ENCODE data around the gene TIGD1.

Gene TIGD1

DNA sequence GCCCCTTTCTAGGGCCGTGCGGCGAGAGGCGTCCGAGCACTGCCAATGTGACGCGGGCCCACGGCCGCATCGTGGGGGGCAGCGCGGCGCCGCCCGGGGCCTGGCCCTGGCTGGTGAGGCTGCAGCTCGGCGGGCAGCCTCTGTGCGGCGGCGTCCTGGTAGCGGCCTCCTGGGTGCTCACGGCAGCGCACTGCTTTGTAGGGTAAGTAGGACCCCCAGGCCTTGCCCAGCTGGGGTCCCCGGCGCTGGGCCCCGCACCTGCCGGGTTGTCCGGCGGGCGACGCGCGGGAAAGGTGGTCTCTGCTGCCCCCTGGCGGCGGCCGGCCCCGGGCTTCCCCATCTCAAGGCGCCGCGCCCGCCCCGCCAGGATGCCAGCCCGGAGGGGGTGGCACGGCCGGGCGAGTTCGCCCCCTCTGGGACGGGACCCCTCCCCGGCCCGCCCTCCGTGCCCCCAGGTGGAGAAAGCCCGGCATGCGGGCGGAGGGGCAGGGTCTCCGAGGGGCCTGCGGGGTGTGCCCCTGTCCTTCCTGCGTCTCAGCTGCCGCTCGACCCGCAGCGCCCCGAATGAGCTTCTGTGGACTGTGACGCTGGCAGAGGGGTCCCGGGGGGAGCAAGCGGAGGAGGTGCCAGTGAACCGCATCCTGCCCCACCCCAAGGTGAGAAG lies 28.3 kb downstream of the TIGD1 start:
- no peak for DNase-seq

DNA sequence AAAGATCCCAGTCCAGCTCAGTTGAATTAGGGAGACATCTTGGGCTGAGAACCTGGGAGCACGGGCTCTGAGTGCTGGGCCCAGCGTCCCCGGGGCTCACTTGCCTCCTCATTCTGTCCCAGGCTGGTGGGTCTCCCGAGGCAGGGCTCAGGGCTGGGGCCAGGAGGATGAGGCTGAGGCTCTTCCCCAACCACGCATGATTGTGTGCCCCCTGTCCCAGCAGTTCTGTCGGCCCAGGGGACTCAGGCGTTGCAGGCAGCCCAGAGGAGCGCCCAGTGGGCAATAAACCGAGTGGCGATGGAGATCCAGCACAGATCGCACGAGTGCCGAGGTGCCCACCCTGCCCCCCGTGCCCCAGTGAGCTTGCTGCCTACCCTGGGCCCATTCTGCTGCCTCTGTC lies 29.3 kb downstream of the TIGD1 start:
- no peak for DNase-seq

DNA sequence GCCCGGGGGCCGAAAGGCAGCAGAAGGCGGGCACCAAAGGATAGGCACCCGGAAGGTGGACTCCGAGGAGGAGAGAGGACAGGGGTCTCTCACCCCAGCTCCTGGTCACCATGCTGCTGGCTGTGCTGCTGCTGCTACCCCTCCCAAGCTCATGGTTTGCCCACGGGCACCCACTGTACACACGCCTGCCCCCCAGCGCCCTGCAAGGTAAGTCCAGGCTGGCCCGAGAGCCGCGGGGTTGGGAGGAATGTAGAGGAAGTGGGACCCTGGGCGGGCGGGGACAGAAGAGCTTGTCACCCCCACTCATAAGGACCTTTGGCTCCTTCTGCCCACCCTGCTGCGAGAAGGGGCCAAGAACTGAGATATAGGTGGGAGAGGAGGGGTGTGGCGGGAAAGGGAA lies 29.9 kb downstream of the TIGD1 start:
- no peak for DNase-seq

DNA sequence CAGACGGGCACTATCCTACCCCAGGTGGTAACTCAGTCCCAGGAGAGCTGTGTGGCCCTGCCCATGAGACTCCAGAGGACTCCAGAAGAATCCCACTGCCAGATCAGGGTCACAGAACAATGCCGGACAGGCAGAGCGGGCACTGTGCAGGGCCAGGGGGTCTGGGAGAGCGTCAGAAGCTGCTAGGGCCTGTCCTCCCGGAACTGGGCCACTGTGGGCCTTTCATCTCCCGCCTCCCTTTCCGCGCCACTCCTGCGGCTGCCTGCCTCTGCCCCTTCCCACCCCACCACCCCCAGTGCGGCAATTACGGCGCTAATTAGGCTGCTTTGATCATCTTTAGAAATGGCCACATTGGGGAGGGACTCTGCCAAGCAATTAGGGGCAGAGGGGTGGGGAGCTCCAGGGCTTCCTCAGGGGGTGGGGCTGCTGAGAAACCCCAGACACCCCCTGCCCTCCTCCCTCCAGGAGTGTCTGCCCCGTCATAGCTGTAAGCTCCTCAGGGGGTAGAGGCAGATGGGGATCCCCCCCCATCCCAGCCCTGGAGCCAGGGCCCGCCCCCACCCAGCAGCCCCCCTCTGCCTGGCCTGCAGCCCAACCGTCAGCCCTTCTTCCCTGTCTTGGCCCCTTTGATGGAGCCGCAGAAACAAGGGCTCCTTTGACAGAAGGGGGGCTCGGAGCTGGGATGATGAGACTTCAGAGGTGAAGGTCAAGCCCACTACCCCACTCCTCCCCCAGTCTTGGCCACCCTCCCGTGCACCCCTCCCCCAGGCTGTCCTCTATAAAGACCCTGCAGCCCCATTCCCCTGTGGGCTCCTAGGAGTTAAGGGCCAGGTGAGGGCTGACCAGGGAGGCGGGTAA lies 30.5 kb downstream of the TIGD1 start, which contains the start of gene PRSS56:
TSS of gene PRSS56 (plus strand) at position 808 of the 858 bp plus-strand sequence. CDS start 211 bp downstream, outside the sequence.
- DNase-seq = no peak

DNA sequence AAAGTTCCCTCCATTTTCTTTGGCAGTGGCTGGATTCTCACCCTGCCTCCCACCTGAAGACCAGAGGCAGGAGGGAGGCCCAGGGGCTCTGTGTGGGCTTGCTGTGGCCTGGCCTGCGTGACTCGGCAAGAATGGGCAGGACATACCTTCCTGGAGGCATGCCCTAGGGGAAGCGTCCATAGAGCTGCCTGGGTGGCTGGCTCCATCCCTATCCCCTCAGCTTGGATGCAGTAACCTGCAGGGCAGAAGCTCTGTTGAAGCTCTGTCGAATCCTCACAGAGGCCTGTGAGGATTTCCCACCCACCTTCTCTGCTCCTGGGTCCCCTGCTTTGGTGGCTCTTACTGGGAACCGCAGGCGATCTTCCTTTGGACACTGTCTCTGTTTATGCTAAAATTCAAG lies 31.5 kb downstream of the TIGD1 start:
- no peak for DNase-seq

DNA sequence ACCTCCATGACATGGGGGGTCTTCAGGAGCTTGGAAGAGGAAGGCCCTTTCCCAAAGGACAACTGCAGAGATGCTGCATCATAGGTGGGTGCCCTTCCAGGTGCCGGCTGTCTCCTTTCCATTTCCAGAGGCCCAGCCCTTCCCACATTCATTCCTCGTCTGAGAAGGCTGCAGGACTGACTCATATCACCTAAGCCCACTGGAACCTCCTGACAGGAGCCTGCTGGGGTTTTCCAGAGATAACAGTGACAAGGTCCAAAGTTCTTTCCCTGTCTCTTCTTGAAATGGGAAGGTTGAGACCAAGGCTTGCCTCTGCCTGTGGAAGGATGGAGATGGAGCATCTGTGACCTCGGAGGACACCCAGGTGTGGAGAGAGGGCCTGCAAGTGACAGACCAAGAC lies 33.8 kb downstream of the TIGD1 start:
- no peak for DNase-seq

DNA sequence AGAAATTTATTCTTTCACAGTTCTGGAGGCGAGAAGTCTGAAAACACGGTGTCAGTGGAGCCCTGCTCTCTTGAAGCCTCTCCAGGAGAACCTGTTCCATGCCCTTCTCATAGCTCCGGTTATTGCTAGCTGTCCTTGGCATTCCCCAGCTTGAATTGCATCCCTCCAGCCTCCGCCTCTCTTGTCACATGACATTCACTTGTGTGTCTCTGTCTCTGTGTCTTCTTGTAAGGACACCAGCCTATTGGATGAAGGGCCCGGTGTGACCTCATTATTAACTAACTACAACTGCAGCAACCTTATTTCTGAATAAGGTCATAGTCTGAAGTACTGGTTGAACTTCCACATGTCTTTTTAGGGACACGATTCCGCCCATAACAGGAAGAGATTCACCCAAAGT lies 34.7 kb downstream of the TIGD1 start:
- no peak for DNase-seq

DNA sequence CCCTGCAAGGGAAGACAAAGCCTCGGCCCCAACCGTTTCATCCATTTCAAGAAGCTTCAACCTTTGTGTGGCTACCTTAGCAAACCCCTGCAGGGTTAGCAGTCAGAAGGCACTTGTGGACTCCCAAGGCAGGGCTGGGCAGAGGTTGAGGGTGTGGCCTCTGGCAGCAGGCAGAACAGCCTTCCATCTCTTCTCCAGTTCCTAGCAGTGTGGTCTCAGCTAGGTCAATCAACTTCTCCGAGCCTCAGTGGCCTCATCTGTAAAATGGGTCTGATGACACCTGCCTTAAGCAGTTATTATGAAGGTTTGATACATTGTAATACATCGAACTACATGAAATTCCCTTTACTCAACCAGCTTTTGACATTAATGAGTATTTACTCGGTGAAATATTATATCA lies 37.0 kb downstream of the TIGD1 start:
- no peak for DNase-seq

DNA sequence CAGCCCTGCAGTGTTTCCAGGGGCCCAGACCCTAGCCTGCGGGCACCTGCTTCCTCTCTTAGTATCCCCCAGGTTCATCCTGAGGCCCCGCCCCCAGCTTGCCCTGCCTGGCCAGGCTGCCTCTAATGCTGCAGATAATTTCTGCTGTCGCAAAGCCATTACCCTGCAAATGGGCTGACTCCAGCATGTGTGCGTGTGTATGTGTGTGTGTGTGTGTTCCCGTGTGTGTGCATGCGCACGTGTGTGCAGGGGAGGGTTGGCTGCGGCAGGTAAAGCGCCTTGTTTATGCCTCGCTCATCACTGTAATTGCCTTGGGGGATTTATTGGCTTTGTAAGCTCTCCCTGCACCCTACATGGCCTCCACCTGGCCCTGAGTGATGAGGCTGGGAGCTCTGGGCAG lies 37.8 kb downstream of the TIGD1 start:
- no peak for DNase-seq

DNA sequence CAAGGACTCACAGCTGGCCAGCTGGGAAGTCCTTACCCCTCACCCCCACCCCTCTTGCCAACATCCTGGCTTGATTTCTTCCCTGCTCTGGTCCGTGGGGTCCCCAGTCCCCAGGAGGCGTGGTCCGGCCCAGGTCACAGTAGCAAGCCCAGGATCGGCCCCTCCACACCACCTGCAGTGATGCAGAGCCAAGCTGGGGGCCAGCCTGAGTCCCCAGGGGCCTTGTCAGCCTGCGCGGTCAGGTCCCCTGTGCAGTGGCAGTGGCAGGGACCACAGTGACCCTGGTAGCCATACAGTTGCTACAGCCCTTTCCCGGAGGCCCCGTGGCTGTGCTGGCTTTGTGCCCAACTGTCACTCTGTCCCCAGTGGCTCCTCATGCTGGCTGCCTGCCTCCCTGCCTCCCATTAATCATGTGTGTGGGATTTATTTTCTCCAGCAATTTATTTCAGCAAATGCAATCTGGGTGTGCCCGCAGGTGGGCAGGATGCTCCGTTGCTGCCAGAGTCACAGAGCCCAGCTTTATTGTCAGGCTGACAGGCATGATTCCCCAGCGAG lies 38.9 kb downstream of the TIGD1 start:
- DNase-seq = no peak

DNA sequence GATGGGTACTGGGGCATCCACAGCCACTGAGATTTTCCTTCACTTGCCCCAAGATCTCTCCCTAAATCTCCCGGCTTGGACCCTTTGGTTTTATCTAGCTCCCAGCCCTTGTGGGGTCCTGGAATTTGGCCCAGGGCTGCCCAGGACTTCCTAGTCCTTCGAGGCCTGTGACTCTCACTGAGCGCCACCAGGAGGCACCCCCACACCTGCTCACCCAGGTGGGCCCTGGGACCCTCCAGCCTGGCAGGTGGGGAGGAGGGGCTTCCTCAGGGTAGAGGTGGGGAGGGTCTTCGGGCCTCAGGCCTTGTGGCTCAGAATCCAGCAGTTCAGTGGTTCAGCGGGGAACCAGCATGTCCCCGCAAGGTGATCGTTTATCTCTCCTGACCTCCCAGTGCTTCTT lies 42.1 kb downstream of the TIGD1 start:
- no peak for DNase-seq

DNA sequence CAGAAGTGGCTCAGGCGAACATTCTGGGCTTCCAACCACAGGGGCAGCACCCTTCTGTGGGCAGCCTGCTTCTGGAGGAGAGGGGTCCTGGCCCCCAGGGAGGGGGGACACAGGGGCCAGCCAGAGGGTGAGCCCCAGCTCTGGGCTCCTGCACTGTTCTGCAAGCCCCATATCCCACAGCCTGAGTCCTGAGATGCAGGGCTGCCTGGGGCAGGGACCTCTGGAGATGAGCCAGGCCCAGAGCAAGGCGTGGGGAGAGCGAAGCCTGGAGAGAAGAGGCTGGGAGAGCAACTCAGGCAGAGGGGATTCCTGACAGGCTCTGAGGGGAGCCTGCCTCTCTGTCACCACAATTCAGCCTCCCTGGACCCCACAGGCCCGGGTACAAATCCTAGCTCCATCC lies 43.6 kb downstream of the TIGD1 start:
- DNase-seq = no peak

DNA sequence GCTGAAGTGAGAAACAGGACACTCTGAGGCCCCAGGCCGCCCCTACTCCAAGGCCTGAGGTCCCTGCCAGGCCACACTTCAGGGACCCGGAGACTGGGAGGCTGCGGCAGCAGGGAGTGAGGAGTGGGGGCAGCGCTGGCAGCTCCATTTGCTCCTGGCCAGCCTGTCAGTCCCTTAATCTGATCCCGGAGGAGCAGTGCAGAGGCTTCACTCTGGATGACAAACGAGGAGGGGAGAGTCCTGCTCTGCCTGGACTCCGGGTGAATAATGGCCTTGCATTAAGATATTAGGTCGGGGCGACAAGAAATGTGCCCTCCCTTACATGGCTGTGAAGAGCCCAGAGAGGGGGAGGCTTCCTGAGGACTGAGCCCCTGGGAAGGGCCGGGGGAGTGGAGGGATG lies 44.5 kb downstream of the TIGD1 start:
- no peak for DNase-seq

DNA sequence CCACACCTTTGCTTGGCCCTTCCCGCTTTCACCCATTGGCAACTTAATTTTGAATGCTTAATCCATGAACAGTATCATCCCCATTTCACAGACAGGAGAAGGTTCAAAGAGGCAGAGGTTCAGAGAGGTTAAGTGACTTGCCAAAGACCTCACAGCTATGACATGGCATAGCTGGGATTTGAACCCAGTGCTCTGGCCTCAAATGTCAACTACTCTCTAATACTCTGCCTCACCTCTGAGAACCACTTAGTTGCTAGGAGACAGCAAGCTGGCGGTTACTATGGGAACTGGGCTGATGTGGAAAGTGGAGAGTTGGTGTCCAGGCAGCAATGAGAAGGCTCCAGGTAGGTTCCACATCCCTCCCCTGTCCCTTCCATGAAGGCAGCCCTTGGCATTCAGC lies 45.9 kb downstream of the TIGD1 start:
- DNase-seq = no peak

DNA sequence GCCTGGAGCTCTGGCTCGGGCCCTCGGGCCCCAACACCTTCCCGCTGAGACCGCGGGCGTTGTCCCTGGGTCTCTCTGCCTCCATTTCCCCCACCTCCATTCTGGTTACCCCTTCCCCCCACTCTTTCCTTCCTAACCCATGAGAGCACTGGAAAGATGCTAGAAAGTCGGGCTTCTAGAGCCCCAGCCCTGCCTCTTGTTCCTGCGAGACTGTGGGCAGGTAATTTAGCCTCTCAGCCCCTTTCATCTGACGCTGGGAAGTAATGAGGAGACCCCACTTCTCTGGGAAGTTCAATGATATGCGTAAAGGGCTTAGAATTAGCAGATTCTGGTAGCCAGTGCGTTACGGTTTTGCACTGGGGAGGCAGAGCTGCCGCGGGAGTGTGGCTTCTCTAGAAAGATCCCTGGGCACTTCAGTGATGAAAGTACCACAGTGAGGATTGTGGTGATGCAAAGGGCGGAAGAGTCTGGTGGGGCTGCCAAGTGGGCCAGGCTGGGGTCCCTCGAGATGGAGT lies 46.5 kb downstream of the TIGD1 start:
- no peak for DNase-seq

DNA sequence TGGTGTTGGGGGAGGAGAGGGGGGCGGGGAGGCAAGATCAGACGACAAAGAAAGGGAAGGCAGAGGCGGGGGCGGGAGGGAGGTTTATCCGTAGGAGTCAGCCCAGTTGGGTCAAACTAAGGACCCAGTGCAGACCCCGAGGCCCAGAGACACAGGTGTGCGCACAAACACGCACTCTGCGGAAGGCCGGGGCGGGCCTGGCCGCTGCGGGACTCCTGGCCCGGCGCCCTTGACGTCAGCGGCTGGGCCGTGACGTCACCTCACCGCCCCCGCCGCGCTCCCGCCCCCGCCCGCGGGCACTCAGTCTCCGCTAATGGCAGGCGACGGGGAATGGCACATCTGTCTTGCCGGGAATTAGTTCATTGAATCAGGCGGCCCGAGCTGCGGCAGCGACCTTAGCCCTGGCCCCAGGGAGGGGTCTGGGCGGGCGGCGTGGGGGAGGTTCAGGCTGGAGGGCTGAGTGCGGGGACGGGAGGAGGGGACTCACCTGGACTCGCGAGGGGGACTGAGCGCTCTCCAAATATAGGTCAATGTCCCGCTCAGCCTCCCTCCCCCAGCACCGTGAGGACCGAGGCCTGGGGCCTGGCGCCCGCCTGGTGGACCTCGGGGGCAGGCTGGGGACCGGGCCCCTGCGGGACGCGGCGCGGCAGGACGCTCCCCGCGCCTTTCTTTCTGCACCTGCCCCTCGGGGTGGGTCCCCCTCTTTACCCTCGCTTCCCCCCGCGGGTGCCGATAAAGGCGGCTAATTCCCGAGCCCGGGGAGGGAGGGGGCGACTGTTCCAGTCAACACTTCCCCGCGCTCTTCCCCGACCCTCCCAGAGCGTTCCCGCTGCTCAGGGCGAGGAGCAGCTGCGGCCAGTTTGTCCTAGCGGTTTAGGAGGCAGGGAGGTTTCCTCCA lies 47.2 kb downstream of the TIGD1 start:
- no peak for DNase-seq

DNA sequence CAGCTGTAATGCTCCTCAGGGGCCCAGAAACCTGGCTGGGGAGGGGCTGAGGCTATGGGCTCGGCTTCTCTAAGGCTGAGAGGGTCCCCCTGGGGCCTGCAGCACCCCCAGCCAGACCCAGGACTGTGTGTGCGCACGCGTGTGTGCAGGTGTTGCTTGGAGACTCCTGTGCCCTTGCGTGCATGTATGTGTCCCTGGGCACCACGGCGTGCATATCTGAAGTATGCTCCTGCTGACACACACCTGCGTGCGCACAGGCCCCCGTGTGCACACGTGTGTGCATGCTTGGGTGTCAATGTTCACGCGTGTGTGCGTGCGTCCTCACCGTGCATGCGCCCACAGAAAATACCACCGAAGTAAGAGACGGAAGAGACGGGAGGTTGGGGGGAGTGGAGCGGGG lies 47.8 kb downstream of the TIGD1 start:
- DNase-seq = no peak

DNA sequence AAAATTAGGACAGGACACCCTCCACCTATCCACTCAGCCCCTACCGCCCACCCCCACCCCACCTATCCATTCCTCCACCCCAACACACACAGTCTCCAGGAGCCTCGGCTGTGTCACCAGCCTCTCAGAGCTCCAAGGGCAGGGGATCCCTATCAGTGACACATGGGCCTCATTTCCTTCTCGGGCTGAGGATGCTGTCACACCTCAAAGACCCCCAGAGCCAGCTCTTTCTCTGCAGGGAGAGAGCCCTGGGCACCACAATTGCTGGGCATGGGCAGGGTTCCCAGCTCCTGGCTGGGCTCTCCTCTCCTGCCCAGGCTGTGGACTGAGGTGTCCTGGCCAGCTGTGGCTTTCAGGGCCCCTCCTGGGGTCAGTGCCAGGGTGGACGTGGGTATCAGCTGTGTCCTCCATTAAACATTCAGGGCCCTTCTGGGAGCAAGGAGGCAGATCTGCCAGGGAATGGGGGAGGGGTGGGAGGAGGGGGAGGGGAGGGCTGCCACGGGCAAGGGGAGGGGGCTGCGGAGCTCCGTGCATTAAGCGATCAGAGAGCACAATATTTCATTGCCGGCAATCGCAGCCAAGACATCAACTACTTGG lies 48.5 kb downstream of the TIGD1 start:
- no peak for DNase-seq

DNA sequence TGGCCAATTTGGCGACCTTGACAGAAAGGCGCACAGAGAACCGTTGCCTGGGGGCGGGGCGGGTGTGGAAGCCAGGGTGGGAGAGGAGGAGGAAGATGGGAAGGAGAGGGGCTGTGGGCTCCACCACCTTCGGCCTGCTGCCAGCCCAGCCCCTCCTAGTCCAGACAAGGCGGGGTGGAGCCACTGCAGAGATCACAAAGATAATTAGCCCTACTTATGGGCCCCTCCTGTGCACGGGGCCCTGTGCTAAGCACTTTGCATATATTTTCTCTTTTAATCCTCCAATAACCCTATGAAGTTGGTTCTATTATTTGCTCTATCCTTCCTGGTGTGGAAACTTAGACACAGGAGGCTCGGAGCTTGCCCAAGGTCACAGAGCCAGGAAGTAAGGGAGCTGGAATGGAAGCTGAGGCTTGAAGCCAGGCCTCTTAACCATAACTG lies 49.0 kb downstream of the TIGD1 start:
- no peak for DNase-seq

DNA sequence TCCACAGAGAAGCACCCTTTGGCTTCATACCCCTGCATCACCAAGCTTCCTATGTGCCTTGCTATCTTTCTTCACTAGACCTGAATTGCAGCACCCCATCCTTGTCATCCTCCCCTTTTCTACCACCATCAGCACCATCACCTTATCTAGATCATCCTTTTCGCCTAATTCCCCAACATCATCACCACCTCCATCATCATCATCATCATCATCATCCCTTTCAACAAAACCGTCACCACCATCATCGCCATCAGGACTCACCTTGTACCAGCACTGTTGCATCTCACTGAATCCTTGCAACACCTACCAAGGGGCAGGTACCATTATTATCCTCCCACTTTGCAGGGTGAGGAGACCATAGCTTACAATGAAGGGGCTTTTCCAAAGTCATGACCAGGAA lies 51.9 kb downstream of the TIGD1 start:
- no peak for DNase-seq

Measured in NK-92 treated with Interleukin-12 subunit alpha and Interleukin-12 subunit beta, amount 100 ng/mL, for 24 hours (cell line).